Subcutaneous abdominal adipose tissue (tissue), 5 donors: Measurements from ENCODE around the gene TECR.
"Not testable (repeated sequence)": the region's sequence is repeated elsewhere in the genome, so short reads cannot be mapped to it uniquely, and the experiment has no call there.

ENCODE experiments used
- H3K27ac ChIP-seq: one replicate; pipeline ENCODE4 v1.7.0; 2013; ENCODE audit warnings: low read depth, mild to moderate bottlenecking, inconsistent platforms, low read length, moderate library complexity
- H3K27me3 ChIP-seq, 5 donors: one replicate each; pipeline ENCODE4 v1.7.0; 2013; ENCODE audit warnings: low read length in 5 of 5, inconsistent platforms in 1 of 5; ENCODE audit not compliant: control insufficient read depth in 5 of 5, insufficient read depth in 4 of 5
- H3K36me3 ChIP-seq, 5 donors: one replicate each; pipeline ENCODE4 v1.7.0; 2013; ENCODE audit warnings: low read length in 5 of 5; ENCODE audit not compliant: control insufficient read depth in 5 of 5, insufficient read depth in 5 of 5
- H3K4me1 ChIP-seq, 5 donors: one replicate each; pipeline ENCODE4 v1.7.0; 2013; ENCODE audit warnings: low read length in 5 of 5, mild to moderate bottlenecking in 3 of 5, moderate library complexity in 1 of 5; ENCODE audit not compliant: control insufficient read depth in 5 of 5, insufficient read depth in 5 of 5
- H3K4me3 ChIP-seq, 5 donors: one replicate each; pipeline ENCODE4 v1.7.0; 2013; ENCODE audit warnings: low read length in 5 of 5, low read depth in 1 of 5
- H3K9ac ChIP-seq, 5 donors: one replicate each; pipeline ENCODE4 v1.7.0; 2013; ENCODE audit warnings: low read length in 5 of 5, mild to moderate bottlenecking in 4 of 5, moderate library complexity in 3 of 5
- H3K9me3 ChIP-seq, 5 donors: one replicate each; pipeline ENCODE4 v1.7.0; 2013; ENCODE audit warnings: low read length in 5 of 5; ENCODE audit not compliant: control insufficient read depth in 5 of 5
- donor health status: healthy.
- donor health status: healthy.
- donor health status: healthy.
- donor health status: healthy.
- donor health status: healthy.

TECR gene

DNA sequence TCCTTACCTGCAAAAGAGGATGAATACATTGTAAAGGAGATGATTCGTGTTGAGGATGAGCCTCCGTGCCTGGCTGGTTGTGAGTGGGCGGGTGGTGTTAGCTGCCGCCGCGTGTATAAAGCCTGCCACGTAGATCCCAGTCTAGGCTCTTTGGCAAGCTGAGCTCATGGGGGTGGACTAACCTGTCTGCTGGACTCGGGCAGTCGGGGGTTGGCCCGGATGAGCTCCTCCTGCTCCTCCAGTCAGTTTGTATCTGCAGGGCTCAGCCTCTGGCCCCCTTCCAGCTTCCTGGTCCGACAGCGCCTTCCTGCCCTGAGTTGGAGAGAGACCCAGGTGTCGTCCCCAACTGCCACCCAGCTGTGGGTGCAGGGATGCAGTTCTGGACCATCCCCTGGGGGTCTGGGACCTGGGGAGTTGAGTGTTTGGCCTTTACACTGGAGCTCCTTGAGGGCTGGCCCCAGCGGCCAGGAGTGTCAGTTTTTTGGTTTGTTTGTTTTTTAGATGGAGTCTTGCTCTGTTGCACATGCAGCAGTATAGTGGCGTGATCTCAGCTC is 20.9 kb downstream of the TECR start:
- peaks cover 0 to 9% (median 4%) of the 10 kb centered on the region in 5 donors for H3K36me3 ChIP-seq
- no peaks in the 10 kb centered on the region for H3K9me3 ChIP-seq
- peaks cover 0 to 47% (median 29%) of the 10 kb centered on the region in 5 donors for H3K4me1 ChIP-seq
- H3K27ac ChIP-seq, result no peak overlapping the region
- H3K27me3 ChIP-seq, result no peaks in the 10 kb centered on the region
- H3K9ac ChIP-seq, result peak overlapping the region in 1 of 5 donors; percentile 8
- H3K4me3 ChIP-seq, result no peak overlapping the region

DNA sequence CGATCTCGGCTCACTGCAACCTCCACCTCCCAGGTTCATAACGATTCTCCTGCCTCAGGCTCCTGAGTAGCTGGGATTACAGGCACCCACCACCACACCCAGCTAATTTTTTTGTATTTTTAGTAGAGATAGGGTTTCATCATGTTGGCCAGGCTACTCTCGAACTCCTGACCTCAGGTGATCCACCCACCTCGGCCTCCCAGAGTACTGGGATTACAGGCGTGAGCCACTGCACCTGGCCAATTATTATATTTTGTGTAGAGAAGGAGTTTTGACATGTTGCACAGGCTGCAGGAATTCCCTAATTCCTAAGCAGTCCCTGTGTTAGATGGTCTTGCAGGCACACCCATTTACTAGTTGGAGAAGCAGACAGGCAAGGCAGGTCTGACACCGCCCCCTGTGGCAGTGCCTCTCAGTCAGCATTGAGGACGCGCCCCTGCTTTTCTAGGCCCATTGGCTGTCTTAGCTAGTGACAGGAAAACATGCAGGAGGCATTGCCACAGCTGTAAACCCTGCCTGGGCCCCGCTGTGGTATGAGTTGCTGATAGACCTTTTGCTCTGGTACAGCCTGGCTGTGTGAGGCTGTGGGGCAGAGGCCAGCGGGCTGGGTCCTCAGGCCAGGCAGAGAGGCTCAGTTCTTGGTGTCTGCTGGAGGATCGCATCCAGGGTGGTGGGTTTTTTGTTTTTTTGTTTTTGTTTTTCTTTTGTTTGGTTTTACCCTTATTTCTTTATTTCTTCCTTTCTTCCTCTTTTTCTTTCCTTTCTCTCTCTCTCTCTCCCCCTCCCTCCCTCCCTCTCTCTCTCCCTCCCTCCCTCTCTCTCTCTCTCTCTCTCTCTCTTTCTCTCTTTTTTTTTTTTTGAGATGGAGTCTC is 22.0 kb downstream of the TECR start:
- Histone ChIP-seq H3K4me1 (peaks cover 0 to 48% (median 29%) of the 10 kb centered on the region in 5 donors), H3K27ac (peak overlapping the region; percentile 30)
- H3K9ac ChIP-seq, result not testable (repeated sequence)

DNA sequence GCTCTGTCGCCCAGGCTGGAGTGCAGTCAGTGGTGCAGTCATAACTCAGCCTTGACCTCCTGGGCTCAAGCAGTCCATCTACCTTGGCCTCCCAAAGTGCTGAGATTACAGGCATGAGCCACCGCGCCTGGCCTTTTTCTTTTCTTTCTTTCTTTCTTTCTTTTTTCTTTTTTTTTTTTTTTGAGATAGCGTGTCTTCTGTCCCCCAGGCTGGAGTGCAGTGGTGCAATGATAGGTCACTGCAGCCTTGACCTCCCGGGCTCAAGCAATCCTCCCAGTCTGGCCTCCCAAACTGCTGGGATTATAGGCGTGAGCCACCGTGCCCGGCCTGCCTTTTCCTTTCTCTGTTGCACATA is 22.6 kb downstream of the TECR start:
- H3K9ac ChIP-seq, H3K4me3 ChIP-seq, H3K9me3 ChIP-seq, H3K27me3 ChIP-seq, H3K36me3 ChIP-seq, H3K27ac ChIP-seq: not testable (repeated sequence)
- H3K4me1 ChIP-seq, result peaks cover 2 to 54% (median 35%) of the 10 kb centered on the region in 5 donors

More for the DNA sequence above, 22.0 kb downstream of the TECR start:
- not testable (repeated sequence) for H3K9me3 ChIP-seq, H3K36me3 ChIP-seq, H3K27me3 ChIP-seq, H3K4me3 ChIP-seq

DNA sequence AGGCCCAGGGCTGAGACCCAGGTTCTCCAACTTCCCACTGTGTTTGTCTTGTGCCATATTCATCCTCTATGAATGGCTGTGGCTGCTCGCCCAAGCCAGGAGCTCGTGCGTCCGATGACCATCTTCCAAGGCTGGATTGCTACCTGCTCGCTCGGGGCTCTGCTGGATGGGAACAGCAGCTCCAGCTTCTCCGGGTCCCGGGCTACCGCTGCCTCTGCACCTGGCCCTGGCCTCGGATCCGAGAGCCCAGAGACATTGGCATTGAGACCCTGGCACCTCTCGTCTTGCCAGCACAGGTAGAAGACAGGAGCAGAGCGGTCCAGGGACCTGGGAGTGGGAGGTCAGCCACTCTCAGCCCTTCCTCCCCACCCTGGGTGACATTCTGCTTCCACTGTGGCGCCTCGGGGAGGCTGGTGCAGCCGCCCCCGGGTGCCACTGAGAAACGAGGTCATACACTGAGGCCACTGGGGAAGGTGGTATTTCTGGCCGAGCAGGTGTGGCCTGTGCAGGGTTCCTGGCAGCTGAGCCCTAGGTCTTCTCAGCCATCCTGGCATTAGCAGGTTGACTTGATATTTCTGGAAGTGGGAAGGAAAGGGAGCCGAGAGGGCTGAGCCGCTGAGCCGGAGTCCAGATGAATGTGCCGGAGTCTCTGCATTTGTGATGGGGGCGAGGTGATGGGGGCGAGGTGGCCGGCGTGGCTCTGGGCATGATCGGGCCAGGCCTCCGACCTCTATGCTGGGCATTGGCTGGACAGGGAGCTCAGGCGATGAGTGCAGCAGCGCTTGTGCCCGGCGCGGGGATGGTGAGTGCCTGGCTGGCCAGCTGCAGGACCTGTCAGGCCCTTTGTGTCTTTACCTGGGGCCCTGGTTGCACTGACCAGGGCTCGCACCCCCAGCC is 23.9 kb downstream of the TECR start:
- peak overlapping the region in 1 of 5 donors; percentile 11 for H3K9ac ChIP-seq
- H3K27ac ChIP-seq, result no peak overlapping the region
- no peaks in the 10 kb centered on the region for H3K27me3 ChIP-seq
- peaks cover 0 to 9% (median 4%) of the 10 kb centered on the region in 5 donors for H3K36me3 ChIP-seq
- peaks cover 2 to 56% (median 35%) of the 10 kb centered on the region in 5 donors for H3K4me1 ChIP-seq
- no peak overlapping the region for H3K4me3 ChIP-seq
- no peaks in the 10 kb centered on the region for H3K9me3 ChIP-seq

DNA sequence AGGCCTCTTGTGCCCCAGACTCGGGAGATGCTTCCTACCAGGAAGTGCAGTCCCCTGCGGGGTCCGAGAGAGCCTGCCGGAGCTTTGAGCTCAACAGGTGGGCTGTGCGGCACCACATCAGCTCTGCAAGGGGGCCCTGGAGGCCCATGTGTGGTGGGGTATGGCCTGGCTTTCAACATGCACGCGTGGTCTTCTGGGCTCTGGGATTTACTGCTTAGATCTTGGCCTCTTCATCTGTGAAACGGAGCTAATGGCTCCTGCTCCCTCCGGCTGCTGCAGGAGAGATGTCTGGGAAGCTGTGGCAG is 24.5 kb downstream of the TECR start:
- peak overlapping the region in 2 of 5 donors; percentile 11 to 32 for H3K9ac ChIP-seq
- no peak overlapping the region for H3K27ac ChIP-seq
- no peaks in the 10 kb centered on the region for H3K27me3 ChIP-seq
- no peaks in the 10 kb centered on the region for H3K9me3 ChIP-seq
- peaks cover 2 to 62% (median 37%) of the 10 kb centered on the region in 5 donors for H3K4me1 ChIP-seq
- peaks cover 0 to 13% (median under 1%) of the 10 kb centered on the region in 5 donors for H3K36me3 ChIP-seq
- no peak overlapping the region for H3K4me3 ChIP-seq

DNA sequence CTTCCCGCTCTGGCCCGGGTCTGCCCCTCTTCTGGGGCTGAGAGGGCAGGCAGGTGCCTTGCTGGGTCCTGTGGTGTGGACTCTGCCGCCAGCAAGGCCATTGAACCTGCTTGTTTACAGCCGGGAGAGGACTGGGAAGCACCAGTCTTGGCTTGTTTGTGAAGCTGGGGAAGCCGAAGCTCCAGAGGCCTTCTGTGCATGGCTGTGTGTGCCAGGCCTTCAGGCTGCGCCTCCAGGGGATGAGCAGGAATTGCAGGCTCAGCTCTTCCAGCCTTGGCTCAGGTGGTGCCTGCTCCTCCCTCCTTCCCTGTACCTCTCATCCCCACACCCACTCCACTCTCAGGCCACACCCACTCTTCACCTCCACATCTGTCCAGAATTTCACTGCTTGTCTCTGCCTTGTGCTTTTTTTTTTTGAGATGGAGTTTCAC is 25.0 kb downstream of the TECR start:
- Histone ChIP-seq H3K27ac (no peak overlapping the region), H3K27me3 (no peaks in the 10 kb centered on the region), H3K4me1 (peaks cover 2 to 63% (median 38%) of the 10 kb centered on the region in 5 donors), H3K4me3 (no peak overlapping the region), H3K9me3 (no peaks in the 10 kb centered on the region), H3K9ac (peak overlapping the region in 2 of 5 donors; percentile 11 to 32), H3K36me3 (peaks cover 0 to 13% (median 0%) of the 10 kb centered on the region in 5 donors)

DNA sequence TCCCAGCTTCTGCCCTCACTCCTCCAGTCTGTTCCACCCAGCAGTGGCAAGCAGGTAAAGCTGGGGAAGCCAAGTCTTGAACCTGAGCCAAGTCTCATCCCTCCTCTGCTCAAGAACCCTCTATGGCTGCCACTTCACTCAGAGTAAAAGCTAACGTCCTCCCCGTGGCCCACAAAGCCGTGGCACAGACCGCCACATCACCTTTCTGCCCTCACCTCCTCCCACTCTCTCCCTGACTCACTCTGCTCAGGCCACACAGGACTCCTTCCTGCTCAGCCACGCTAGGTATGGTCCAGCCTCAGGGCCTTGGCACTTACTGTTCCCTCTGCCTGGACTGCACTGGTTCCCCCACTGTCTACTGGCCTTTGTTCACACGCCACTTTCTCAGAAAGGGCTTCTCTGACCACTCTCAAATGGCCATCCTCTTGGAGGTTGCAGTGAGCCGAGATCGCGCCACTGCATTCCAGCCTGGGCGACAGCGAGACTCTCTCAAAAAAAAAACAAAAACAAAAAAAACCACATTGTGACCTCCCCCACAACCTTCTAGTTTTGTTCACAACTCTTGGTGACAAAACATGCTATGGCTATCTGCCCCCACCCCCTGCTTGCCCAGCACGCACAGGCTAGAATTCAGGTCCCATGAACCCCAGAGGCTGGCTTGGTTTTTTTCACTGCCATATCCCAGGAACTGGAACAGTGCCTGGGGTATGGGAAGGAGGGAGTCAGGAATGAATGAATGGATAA is 26.7 kb downstream of the TECR start:
- H3K27me3 ChIP-seq, result no peaks in the 10 kb centered on the region
- peaks cover 0 to 7% (median 0%) of the 10 kb centered on the region in 5 donors for H3K36me3 ChIP-seq
- peaks cover 10 to 67% (median 50%) of the 10 kb centered on the region in 5 donors for H3K4me1 ChIP-seq
- H3K4me3 ChIP-seq, result peak overlapping the region in 4 of 5 donors; percentile 30 to 47 (median 42)
- H3K27ac ChIP-seq, result no peak overlapping the region
- H3K9ac ChIP-seq, result peak overlapping the region in 2 of 5 donors; percentile 5 to 20
- H3K9me3 ChIP-seq, result no peaks in the 10 kb centered on the region

DNA sequence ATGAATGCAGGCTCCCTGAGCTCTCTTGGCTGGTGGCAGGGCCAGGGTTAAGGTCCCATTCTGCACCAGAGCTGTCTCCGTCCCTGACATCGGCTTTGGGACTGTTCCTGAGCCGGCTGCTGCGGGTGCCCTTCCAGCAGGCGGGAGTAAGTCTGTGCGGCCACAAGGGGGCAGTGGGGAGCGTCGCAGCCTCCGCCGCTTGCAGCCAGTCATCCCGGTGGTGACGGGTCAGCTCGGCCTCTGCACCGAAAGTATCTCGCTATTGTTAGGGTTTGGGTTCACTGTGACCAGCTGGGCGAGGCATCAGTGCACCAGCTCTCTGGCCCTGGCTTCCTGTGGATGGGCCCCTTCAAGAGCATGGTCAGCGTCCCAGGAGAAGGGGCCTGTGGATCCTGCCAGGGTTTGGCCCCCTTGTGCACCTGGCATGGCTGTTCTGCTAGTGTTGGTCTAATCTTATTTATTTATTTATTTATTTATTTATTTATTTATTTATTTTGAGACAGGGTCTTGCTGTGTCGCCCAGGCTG is 27.3 kb downstream of the TECR start:
- H3K4me1 ChIP-seq, result peaks cover 12 to 68% (median 51%) of the 10 kb centered on the region in 5 donors
- H3K9me3 ChIP-seq, result no peaks in the 10 kb centered on the region
- no peak overlapping the region for H3K27ac ChIP-seq
- H3K36me3 ChIP-seq, result peaks cover 0 to 7% (median 0%) of the 10 kb centered on the region in 5 donors
- H3K9ac ChIP-seq, result peak overlapping the region in 2 of 5 donors; percentile 5 to 20
- no peaks in the 10 kb centered on the region for H3K27me3 ChIP-seq
- peak overlapping the region in 4 of 5 donors; percentile 30 to 48 (median 43) for H3K4me3 ChIP-seq

DNA sequence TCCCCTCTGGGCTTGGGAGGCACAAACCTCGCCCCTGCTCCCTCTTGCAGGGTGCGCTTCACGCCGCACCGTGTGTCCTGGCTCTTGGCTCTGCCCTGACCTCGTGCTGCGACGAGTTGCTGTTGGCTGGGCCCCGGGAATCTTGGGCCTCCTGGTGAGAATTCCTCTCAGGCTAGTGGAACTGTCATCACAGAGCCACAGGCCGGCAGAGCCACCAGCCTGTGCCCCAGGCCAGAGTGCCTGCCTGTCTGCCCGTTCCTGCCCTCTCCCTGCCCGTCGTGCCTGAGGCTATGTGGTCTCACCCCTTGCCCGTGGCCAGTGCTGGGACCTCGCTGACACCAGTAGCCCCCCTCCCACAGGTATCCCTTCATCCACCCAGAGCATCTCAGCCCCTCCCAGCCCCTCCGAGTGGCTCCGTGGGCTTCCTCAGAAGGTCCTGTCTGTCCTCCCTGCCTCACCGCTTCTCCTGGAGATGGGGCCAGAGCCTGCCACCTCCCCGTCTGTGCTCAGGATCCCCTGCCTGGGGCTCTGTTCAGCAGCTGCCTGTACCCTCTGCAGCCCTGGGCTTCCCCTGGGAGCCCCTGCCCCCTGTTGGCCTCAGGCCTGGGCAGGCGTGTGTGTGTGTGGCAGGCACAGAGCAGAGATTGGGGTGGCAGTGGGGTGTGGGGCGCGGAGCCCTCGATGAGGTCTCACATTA is 29.1 kb downstream of the TECR start:
- no peaks in the 10 kb centered on the region for H3K9me3 ChIP-seq
- no peaks in the 10 kb centered on the region for H3K27me3 ChIP-seq
- peaks cover 0 to 8% (median 0%) of the 10 kb centered on the region in 5 donors for H3K36me3 ChIP-seq
- H3K9ac ChIP-seq, result peak overlapping the region in 1 of 5 donors; percentile 64
- peaks cover 12 to 74% (median 63%) of the 10 kb centered on the region in 5 donors for H3K4me1 ChIP-seq
- no peak overlapping the region for H3K4me3 ChIP-seq
- H3K27ac ChIP-seq, result no peak overlapping the region
